Measurements from ENCODE around the gene IGSF6.
"Not testable (repeated sequence)": the region's sequence is repeated elsewhere in the genome, so short reads cannot be mapped to it uniquely, and the experiment has no call there.

Gene IGSF6

DNA sequence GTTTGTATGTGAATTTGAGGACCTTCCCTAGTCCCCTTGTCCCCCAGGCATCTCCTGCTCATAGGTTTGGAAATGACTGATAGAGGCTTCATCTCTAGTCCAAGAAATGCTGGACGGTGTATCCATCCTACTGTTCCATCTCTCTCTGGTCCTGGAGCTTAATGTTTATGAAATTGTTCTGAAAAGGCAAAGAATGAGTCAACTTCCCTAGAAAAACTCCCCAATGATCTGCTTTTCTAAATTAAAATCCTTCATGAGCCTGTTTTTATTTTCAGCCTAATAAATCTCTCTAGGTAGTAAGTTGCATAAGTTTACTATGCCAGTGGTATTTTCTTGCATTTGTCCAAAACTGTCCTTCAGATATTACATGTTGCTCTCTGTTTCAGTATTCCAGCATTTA, 2.1 kb upstream of the IGSF6 start:
- DNase-seq (ENCODE audit: low spot score) (no peak), FAIRE-seq (no peak)

DNA sequence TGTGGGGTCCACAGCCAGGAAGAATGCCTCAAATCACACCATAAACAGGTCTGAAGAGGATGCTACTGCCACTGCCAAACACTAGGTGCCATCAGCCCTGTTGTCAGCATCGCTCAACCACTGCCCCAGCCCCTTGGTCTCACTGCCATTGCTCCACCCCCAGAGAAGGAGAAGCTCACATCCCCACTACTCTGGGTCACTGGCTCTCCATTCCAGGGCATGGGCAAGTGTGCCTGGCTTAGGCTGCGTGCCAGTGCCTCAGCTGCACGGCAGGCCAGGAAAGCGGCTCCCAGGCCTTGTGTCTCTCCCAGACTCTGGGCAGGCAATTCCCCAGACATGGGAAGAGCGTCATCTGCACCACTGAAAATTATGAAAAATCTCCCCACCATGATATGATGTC, 1.2 kb upstream of the IGSF6 start:
- FAIRE-seq (no peak), DNase-seq (ENCODE audit: low spot score) (no peak)

DNA sequence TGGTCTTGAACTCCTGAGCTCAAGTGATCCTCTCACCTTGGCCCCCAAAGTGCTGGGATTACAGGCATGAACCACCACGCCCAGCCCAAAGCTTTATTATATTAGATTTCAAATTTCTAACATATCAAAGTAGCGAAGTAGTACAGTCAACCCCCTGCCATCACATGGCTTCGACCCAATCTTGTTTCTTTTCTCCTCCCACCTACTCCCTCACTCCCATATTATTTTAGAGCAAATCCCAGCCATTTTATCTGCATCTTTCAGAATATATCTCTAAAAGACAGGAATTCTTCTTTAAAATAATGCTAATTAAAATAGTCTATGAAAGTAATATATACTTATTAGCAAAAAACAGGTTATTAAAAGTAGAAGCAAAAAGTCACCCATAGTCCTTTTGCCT, 893 bp downstream of the IGSF6 start:
- FAIRE-seq (no peak), DNase-seq (ENCODE audit: low spot score) (no peak)

DNA sequence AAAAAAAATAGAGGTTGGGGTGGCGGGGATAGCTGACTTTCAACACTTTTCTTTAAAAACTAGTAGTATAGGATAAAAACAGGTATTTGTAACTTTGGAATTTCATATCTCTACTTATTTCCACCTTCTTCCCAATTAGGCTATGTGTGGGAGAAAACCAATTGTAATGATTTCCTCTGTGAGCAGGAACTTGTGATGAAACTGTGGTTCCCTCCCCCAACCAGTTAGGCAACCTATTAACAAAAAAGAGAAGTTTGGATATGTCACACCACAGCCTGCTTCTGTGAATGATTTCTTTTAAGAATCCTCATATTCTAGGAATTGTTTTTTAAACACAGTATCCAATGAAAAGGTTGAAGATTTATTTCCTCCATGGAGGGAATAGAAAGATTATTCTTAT, 1.9 kb downstream of the IGSF6 start:
- DNase-seq (ENCODE audit: low spot score): no peak
- no peak for FAIRE-seq

DNA sequence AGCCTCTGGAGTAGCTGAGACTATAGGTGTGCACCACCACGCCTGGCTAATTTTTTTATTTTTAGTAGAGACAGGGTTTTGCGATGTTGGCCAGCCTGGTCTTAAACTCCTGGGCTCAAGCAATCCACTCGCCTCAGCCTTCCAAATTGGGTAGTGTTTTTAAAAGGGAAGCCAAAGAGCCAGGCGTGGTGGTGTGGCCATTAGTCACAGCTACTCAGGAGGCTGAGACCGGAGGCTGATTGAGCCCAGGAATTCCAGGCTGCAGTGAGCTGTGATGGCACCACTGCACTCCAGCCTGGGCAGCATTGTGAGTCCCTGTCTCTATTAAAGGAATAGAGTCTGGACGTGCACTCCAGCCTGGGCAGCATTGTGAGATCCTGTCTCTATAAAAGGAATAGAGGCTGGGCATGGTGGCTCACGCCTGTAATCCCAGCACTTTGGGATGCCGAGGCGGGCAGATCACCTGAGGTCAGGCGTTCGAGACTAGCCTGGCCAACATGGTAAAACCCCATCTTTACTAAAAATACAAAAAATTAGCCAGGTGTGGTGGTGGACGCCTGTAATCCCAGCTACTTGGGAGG, 2.5 kb downstream of the IGSF6 start:
- DNase-seq (ENCODE audit: low spot score); FAIRE-seq: not testable (repeated sequence)

DNA sequence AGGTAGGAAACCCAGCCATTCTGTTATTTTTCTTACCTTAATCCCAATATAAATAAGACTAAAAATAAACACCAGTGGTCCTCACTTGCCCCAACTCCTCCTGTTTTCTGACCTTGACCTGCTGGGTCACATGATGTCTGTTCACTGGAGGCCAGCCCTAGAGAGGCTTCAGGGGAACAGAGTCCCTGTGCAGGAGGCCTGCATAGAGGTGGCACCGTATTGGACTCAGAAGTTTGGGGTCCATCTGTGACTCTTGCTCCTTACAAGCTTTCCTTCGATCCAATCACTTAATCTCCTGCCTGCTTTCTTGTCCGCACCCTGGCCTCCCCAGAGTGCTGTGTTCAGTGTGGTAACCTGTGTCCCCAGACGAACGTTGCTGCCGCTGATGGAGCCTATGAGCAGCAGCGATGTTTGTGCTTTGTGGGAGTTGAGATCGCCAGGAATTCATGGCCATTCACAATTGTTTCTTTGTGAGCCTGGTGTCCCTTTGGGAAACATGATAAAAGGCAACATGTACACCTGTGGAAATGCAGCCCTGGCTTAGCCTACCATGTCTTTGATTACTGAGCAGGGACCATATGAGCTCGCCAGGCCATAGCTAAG, 4.7 kb downstream of the IGSF6 start:
- no peak for FAIRE-seq
- no peak for DNase-seq (ENCODE audit: low spot score)

DNA sequence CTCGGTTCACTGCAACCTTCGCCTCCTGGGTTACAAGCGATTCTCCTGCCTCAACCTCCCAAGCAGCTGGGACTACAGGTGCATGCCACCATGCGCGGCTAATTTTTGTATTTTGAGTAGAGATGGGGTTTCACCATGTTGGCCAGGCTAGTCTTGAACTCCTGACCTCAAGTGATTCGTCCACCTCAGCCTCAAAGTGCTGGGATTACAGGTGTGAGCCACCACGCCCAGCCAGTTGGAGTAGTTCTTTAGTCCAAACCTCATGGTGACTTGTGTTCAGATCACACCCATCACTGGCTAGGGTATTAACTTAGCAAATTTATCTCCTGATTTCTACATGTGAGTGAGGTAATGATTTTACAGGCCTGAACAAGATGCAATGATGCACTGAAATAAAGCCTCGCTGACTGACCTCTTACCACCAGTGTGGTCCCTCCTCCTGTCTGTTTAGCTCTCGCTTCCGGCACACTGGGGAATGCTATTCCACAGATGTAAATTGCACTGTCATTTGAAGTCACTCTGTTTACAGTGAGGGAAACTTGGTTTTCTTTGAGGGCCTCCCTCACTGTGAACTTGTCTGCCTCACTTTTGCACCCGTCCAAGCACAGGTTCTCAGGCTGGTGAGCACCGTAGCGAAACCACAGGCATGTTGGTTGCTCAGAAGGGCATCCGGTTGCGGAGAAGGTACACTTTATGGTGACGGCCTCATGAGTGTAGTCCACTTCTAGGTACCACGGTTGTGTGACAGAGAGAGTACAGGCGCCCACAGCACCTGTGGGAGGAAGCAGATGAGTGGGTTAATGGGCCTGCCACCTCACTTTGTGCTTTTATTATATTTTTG, 5.5 kb downstream of the IGSF6 start:
- DNase-seq (ENCODE audit: low spot score): peak; percentile 33
- FAIRE-seq: no peak

DNA sequence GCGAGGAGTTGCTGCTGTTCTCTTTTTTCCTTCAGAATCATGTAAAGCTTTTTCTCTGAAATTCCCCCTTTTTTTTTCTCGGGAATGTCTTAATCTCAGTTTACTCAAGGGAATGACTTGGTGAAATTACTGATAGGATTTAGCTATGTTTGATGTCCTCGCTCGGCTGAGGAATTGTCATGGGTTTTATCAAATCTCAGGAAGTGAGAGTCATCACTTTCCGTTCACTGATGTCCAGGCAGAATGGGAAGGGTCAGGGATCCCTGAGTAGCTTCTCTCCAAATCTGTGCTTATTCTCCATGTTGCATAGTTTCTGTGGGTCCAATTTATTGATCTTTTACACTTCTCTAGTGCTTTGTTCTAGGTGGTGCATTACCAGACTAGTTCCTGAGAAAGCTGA, 6.3 kb downstream of the IGSF6 start:
- no peak for FAIRE-seq

DNA sequence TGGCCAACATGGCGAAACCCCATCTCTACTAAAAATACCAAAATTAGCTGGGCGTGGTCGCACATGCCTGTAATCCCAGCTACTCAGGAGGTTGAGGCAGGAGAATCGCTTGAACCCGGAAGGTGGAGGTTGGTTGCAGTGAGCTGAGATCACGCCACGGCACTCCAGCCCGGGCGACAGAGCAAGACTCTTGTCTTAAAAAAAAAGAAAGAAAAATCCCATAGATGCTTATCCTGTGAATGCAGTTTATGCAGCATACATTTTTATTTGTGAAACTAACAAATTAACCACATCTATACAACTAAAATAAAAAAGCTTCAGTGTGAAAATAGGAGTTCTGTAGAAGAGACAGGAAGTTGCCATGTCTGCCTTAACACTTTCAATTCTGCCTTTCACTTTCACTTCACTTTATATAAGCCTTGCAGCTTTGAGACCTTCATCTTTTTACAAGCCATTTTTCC, 7.1 kb downstream of the IGSF6 start:
- no peak for FAIRE-seq
- DNase-seq (ENCODE audit: low spot score): no peak

More for the DNA sequence above, 6.3 kb downstream of the IGSF6 start:
- DNase-seq (ENCODE audit: low spot score): no peak

DNA sequence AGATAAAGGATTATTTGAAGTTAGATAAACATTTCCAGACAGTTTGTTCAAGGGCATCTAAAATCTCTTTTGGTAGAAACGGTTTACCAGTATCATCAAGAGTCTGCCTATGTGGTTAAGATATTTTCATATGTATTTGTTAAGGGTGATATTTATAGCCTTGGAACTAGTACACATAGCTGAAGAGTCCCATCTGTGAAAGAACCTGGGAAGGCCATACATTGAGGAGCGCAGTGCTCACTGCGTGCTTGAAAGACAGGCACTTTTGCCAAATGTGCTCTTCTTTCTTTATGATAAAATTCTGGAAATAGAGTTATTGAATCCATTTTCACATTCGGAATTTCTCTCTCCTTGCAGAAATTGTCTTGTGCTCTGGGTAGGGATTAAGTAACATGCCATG, 7.7 kb downstream of the IGSF6 start:
- FAIRE-seq: no peak
- no peak for DNase-seq (ENCODE audit: low spot score)

DNA sequence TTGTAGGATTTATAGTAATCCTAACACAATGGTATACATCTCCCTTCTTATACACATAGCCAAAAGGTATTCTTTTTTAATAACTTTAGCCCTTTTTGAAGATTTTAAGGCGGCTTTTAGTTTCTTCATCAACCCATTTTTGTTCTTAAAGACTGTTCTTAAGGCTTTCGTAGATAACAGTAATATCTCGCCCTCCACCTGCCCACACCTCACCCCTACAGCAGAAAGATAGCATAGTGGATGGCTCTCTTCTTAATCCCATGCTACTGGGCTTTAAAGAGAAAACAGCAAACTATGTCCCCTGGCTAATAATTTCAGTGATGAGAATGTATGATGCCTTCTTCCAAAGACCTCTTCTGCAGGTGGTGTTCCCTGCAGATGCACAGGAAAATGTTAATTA, 8.6 kb downstream of the IGSF6 start:
- no peak for FAIRE-seq
- no peak for DNase-seq (ENCODE audit: low spot score)

DNA sequence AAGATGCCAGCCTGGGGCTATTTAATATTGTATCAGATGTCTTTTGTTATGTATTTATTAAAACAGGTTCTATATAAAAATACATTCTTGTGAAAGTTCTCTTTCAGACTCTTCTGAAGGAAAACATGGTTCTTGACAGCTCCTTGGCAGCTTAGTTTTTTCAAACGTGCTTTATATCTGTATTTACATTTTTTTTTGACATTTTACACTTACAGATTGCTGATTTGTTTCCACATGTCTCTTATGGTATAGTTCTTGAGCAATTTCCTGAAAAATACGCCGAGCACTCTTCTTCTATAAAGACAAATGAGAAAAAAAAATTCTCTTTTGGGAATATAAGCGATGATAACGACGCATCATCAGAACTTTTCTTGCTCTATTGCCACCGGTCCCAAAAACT, 9.5 kb downstream of the IGSF6 start:
- DNase-seq (ENCODE audit: low spot score): no peak
- FAIRE-seq: no peak

DNA sequence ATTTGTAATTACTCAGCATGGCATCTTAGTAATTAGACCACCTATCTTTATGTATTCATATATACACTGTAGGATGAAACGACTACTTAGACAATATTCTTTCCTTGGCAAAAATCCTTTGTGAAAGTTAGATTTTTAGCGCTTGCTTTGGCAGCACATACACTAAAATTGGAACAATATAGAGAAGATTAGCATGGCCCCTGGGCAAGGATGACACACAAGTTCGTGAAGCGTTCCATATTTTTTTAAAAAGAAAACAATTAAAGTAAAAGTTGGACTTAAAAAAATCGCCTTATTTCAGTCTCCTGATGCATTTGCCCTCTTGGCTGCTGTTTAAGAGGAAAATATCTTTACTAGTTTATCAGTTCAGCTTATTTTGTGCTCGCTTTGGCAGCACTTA, 10.5 kb downstream of the IGSF6 start:
- no peak for FAIRE-seq

DNA sequence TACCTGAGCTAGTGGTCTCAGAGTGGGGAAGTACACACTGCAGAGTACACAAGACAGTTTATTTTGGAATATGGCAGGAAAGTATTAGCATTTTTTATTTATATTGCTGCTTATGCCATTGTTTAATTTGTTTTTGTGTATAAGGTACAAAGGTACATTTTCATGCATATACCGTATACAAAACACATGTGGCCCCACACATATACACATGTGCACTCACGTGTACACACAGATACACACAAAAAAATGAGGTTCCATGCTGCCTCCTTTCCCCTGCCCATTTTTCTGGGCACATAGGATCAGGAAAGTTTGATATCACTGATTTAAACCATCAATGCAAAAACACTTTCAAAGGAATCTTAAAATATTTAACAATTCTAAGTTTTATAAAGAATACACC, 12.9 kb downstream of the IGSF6 start:
- no peak for DNase-seq (ENCODE audit: low spot score)
- no peak for FAIRE-seq

More for the DNA sequence above, 10.5 kb downstream of the IGSF6 start:
- DNase-seq (ENCODE audit: low spot score): no peak

DNA sequence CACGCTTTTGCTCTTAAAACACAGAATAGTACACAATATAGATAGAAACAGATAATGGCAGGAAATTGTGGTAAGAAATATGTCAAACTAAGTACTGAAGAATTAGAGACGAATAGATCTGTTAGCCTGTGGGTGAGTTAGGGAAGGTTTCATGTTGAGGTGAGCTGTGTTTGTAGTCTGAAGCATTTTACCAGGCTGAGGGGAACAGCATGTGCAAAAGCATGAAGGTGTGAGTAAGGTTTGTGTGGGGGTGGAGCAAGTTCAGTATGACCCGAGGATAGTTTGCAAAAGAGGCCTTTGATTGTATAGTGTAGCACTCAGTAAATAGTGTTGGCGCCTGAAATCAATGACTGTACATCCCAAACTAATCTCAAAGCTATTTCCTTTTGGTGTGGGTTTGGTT, 13.8 kb downstream of the IGSF6 start:
- no peak for DNase-seq (ENCODE audit: low spot score)
- no peak for FAIRE-seq

DNA sequence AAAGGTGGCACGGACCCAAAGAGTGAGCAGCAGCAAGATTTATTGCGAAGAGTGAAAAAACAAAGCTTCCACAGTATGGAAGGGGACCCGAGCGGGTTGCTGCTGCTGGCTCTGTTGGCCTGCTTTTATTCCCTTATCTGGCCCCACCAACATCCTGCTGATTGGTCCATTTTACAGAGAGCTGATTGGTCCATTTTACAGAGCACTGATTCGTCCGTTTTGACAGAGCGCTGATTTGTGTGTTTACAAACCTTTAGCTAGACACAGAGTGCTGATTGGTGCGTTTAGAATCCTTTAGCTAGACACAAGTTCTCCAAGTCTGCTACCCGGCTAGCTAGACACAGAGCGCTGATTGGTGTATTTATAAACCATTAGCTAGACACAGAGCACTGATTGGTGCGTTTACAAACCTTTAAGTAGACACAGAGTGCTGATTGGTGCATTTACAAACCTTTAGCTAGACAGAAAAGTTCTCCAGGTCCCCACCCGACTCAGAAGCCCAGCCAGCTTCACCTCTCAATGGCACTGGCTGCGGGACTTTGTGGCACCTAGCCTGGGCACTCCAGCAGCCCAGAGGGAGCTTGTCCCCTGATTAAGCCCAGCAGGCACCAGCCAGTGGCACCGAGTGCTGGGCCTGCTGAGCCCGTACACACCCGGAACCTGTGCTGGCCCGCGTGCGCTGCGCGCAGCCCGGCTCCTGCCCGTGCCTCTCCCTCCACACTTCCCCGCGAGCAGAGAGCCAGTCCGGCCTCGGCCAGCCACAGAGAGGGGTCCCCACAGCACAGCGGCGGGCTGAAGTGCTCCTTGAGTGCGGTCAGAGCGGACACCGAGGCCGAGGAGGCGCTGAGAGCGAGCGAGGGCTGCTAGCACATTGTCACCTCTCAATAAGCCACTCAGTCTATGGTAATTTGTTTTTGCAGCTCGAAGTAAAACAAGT, 15.1 kb downstream of the IGSF6 start:
- FAIRE-seq: no peak
- no peak for DNase-seq (ENCODE audit: low spot score)

DNA sequence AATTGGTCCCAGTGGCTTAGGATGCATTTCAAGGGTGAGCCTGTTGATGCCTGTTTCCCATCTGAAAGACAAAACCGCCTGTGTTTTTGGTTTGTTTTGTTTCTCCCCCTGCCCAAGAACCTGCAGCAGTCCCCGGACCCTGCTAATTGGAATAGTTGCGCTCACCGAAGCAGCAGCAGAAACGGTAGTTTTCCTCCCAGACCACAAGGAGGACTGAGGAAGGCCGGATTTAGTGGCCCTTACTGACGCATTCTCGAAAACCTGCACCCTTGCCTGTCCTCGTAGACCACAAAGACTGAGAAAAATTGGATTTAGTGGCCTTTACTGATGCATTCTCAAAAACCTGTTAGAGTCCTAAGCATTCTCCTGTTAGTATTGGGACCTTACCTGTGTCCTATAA, 16.7 kb downstream of the IGSF6 start:
- DNase-seq (ENCODE audit: low spot score); FAIRE-seq: not testable (repeated sequence)

DNA sequence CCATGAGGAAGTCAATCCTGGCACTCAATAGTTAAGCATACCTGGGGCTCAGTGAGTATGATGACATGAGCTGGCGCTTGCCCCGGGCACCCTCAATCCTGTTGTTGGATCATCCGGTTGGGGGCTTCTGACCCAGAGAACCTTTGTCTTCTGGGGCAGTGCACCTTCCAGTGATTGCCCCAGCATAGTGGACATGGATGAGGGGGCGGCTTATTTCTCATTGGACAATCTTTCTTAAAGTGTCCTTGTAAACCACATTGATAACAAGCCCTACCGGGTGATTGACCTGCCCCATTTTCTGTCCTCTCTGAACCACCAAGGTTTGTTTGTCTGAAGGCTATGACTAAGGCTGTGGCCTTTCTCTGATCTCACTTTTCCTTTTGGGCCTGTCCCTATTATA, 18.2 kb downstream of the IGSF6 start:
- no peak for FAIRE-seq
- DNase-seq (ENCODE audit: low spot score): no peak

DNA sequence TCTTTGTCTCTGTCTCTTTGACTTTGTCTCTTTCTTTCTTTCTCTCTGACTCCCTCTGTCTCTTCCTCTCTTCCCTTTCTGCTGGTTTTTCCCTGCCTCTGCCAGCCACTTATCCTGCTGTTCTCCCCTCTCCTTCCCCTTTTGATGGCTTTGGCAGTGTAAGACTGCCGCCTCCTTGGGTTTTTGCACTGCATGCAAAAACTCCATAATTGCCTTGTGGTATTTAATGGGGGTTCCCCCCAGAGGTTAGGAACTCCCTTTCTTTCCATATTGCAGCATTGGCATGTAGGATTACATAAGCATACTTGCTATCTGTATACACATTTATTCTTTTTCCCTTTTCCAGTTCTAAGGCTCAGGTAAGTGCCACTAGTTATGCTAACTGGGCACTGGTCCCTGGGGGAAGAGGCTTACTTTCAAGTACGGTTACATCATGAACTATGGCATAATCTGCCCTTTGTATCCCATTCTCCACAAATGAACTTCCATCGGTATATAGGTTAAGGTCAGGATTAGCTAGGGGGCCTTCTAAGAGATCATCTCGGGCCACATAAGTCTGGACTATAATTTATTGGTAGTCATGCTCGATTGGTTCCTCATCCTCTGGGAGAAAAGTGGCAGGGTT, 20.3 kb downstream of the IGSF6 start:
- DNase-seq (ENCODE audit: low spot score); FAIRE-seq: not testable (repeated sequence)

DNA sequence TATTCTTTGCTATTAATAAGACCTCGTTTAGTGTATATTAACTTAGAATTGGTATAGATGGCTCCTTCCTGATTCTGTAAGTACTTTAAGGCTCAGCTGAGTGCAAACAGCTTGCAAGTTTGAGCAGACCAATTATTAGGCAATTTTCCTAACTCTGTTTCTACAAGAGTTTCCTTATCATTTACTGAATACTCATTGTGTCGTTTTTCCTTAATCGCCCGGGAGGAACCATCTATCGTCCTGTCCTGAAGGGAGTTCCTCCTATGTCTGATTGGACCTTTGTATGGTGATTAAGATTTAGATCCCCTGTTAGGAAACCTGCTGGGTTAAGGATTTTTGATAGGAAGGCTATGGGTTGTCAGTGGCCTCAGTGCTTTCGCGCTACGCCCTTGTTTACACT, 21.0 kb downstream of the IGSF6 start:
- DNase-seq (ENCODE audit: low spot score); FAIRE-seq: not testable (repeated sequence)

DNA sequence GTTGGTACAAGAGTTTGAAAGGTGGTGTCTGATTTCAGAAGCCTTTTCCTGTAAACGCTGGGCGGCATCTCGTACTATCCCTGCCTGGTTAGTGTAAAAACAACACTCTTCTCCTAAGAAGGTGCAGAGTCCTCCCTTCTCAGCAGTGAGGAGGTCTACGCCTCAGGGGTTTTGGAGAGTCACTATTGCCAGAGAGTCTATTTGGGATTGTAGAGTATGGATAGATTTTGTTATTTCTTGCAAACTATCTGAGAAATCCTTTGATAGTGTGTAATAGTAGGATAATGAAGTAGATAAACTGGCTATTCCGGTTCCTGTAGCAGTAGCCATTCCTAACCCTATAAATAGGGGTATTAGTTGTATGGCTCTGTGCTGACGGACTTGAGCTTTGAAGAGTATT, 21.5 kb downstream of the IGSF6 start:
- FAIRE-seq; DNase-seq (ENCODE audit: low spot score): not testable (repeated sequence)
